HG03025 (cell line): ENCODE data around the gene COG5.
"Not testable (repeated sequence)": the region's sequence is repeated elsewhere in the genome, so short reads cannot be mapped to it uniquely, and the experiment has no call there.

Experiments
- ATAC-seq: cut with Tn5 transposase; IDR thresholded peaks from one replicate; pipeline ENCODE4 v1.9.1; 2021; ENCODE audit warnings: mild to moderate bottlenecking, moderate library complexity; ENCODE audit not compliant: unreplicated experiment, low FRiP score

The COG5 gene

DNA sequence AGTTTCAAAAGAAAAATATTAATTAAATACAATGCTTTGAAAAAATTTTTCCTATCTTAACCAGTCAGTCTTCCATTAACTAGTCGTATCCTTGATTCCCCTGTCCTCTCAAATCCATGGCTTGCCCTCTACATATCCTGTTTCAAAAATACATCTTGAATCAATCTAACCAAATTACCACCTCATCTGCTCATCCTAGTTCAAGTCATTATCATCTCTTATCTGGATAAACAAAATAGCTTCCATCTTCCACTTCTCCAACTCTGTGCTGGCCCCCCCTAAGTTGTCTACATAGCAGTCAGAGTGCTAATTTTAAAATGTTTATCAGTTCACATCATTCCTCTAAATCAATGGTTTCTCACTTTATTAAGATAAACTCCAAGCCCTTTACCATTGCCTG, 269.5 kb downstream of the COG5 start:
- ATAC-seq = no peak

DNA sequence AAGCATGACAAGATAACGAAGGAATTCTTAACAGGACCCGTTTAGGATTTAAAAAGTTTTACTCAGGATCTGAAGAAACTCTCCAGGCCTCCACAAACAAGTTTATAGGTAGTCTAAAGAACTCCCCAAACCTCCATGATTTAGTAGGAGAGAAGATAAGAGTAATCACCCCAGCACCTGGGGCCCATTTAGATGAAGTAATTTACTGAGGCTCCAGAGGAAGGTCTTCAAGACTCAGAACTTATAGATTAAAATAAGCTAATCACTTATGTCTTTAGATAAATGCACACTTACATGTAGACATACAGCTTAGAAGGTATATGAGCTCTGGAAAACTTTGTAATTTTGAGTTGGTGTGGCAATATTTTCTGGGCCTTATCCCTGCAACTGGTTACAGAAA, 271.1 kb downstream of the COG5 start:
- no peak for ATAC-seq

DNA sequence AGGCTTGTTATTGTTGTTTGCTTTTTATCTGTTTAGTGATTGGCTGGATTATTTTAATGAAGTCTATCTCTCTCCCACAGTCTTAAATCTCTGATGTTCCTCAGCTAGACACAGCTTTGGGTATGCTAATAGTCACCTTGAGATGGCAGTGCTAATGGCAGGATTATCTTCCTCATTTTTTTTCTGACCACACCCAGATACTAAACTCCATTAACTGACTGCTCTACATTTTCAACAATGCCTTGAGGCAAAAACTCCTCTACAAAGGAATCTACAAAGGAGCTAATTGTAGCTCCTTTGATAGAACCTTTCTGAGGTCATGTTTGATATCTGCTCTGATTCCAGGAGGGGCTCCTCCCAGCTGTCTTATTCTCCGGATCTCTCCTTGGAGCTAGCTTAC, 272.3 kb downstream of the COG5 start:
- no peak for ATAC-seq

DNA sequence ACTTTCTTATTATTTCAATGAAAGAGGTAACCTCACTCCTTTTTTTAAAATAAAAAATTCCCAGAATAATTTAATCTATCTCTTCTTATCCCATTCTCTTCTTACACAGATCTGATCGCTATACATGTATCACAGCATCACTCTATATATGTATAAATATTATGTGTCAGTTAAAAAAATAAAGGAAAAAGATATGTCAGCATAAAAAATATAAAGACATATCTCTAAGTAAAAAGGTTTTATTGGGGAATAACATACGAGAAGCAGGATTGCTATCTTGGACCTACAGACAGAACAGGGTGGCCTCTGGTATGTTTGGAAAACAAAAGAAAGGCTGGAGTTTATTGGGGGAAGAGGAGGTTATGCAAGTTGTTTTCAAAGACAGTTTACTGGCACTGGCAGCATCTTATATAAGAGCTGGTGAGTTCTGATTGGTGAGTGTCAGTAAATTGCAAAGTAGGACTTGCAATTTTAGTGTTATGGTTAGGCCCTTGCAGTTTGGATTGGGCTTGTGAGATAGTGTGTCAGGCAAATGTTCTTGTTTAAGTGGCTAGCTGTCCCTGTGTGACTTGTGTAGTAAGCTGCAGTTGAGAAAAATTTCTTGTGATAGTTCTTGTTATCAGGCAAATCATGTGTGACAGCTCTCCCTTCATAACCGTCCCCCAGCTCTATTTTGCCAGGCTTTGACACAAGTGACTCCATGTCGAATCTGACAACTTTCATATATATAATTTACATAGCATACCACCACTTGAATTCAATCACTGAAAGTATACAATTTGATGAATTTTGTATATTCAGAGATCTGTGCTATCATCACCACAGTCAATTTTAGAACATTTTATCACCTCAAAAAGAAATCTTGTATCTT, 276.7 kb downstream of the COG5 start:
- ATAC-seq = no peak

DNA sequence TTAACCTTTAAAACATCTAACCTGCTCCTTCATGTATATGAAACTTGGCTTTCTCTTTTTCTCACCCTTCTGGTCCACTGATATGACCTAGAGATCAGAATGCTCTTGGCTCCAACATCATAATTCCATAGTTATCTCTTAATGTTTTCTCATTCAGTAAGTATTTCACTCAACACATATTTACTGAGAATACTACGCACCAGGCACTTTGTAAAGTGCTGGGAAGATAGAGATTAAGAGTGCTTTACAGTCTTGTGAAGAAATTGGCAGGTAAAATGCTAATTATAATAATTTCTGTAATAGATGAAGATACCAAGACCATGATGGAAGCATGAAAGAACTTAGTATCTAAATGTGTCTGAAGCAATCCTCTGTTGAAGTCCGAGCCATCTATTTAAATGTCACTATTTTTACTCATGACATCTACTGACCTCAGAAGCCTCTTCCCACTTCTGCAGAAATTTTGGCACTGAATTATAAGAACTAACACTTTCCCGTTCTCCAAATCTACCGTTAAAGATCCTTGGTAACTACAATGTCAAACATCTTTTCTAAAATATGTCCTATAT, 278.7 kb downstream of the COG5 start:
- no peak for ATAC-seq

DNA sequence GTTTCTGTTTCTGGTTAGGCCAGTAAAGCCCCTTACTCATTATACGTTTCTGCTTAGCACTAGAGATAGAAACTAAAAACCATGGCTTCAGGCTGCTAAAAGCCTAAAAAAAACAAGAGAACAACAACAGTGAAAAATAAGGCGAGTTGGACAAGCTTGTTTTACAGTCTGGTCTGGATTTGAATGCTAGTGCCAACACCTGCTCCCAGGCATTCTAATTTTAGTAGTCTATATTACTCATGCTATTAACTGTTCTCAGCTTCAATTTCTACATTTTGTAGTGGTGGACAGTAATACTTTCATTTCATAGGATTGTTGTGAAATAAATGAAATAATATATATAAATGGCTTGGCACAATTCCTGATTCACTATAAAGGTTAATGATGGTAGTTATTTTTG, 286.4 kb downstream of the COG5 start:
- no peak for ATAC-seq

DNA sequence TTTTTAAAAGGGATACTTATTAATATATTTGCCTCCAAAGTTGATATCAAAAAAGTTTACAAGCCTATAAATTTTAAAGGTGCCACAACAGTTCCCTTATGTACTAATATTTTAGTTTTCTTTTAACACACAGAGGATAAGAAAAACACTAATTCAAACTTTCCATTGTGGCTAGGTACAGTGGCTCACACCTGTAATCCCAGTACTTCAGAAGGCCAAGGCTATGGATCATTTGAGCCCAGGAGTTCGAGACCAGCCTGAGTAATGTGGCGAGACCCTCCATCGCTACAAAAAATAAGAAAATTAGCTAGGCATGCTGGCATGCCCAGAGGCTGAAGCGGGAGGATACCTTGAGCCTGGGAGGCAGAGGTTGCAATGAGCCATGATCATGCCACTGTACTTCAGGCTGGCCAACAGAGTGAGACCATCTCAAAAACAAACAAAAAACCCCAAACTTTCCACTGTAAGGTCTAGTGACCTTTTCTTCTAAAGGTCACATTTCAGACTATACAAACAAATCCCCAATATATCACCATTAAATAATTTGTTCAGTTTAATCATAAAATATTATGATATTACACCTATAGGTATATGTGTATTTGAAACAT, 287.4 kb downstream of the COG5 start:
- no peak for ATAC-seq

DNA sequence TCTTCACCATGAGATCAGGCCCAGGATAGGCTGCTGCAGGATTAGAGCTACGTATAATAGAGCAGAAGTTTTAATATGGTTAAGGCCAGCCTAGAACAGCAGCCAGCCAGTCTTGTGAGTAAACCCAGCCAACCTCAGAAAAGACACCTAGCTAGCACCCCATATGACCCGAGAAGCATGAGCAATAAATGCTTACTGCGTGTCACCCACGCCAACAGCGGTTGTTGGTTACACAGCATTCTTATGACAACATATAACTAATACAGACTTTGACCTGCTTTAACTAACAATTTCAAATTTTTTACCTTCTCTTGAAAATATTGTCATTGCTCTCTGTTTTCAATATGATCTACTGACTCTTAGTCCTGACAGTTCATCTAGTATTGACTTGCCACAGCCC, 289.2 kb downstream of the COG5 start:
- ATAC-seq = no peak

DNA sequence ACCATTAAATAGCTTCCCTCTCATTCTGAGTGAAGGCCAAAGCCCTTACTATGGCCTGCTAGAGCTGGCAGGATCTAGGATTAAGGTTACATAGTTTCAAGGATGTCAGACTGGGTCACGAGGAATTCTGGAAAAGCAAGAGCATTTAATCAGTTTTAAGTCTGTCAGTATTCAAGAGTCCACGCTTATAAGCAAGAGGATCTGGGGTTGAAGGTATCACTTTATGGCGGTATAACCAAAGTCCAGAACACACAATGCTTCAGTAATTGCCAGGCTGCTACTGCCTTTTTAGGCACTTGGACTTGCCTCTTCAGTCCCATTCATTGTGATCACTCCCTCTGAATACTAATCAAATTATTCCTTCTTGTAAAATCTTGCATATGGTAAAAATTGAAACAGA, 293.9 kb downstream of the COG5 start:
- ATAC-seq = no peak

DNA sequence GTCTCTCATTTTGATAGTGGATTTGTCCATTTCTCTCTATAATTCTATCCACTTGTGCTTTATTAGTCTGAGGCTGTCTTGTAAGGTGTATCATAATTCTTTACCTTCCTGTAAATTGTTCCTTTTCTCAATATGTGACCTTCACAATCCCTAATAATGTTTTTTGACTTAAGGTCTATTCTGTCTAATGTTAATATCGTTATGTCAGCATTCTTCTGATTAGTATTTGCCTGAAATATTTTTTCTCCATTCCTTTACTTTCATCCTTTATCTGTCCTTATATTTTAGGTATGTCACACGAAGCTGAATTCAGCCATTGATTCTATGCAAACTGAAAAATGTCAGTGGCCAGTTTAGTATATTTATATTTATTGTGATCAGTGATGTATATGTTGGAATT, 295.1 kb downstream of the COG5 start:
- no peak for ATAC-seq

DNA sequence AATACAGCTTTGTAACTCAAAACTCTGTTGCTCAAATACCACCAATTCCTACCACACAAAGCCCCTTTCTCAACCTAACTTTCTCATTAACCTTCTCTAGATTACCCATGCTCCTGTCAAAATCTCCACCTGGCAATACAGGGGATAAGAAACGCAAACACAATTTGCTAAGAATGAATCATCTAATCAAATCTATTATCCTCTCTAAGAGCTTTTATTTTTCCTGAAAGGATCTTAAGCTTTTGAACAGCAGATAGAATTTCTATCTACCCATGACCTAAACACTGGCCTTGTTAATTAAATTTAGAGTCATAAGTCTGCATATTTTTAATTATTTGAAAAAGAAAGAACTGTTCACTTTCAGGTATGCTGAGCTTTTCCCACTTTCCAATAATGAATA, 296.6 kb downstream of the COG5 start:
- no peak for ATAC-seq

DNA sequence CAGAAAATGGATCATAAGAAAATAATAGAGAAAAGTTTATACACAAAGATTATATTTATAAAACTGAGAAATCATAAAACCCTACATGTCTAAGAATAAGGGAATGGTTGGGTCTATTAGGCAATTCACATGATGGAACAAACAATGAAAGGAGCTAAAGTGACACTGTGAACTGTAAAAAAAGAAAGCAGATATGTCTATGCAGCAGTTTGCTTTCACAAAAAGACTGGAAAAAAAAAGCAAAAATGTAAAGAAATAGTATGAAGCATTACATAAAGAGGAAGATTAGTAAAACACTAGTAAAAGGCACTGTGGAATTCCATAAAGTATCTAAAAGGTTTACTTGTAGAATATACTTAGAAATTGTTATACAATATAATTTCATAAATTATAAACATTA, 299.0 kb downstream of the COG5 start:
- no peak for ATAC-seq

DNA sequence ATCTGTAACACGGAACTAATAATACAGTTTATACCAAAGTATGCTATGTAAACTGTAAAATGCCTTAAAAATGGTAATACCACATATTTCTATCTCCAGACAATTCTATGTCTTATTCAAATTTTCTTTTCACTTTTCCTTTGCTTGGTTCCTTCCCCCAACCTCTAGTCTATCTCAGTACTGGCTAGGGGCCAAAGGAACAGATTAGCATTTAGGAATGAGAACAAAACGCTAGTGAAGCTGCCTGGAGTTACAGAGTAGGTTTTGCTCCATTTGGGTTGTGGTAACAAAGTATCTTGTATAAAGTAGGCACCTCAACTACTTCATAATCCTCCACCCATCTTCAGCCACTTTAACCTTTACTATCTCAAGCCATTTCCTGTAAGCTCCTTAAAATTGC, 300.9 kb downstream of the COG5 start:
- no peak for ATAC-seq

DNA sequence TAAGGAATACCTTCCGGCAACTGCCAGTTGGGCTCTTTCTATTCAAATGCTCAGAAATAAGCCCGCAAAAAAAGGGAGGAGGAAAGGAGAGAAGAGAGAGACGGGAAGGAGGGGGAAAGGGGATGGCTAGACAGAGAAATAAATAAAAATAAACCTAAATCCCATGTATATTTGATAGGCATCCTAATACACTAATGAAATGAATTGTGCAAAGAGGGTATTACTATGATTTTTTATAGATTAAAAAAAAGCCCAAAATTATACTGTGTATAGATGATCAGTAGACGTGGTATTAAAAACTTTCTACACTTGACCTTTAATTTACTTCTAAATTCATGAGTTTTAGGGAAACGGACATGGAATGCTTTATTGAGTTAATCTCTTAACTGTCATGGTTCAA, 305.0 kb downstream of the COG5 start:
- no peak for ATAC-seq

DNA sequence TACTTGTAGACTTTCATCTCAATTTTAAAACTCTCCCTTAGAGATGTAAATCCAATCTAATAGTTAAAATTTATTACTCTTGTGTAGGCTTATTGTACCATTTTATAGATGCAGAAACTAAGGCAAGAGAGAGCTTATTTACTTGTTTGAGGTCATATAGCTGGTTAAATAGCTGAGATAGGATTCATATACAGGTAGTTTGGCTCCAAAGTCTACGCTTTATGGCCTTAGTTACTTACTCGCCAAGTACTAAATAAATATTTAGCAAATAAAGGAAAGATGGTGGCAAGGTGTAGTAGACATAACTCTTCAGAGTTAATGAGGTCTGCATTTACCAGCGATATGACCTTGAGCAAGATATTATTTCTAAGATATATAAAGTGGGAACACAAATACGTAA, 308.1 kb downstream of the COG5 start:
- ATAC-seq = no peak

DNA sequence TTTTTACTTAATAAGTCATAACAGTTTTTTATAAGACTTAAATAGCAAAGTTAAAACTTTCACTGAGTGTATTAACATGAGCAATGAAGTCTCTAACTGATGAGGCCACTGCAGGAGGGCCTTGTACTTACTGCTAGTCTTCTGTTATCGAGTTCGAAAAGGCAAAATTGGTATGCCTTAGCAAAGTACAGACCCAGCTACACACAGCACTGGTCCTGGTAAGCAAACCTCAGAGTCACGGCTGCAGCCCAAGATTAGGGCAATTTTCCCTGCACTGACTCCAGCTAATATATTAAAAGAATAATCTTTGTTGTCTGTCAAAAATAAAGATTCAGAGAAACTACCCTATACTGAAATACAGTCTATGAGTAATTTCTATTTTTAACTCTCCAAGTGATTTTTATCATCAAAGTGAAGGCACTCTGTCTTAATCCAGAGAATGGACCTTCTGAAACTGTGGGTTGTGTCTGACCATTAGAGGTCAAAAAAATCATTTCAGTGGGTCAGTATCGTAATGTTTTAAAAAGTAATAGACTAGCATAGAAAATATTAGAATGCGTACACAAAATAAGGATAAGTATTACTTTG, 309.2 kb downstream of the COG5 start:
- ATAC-seq = no peak

DNA sequence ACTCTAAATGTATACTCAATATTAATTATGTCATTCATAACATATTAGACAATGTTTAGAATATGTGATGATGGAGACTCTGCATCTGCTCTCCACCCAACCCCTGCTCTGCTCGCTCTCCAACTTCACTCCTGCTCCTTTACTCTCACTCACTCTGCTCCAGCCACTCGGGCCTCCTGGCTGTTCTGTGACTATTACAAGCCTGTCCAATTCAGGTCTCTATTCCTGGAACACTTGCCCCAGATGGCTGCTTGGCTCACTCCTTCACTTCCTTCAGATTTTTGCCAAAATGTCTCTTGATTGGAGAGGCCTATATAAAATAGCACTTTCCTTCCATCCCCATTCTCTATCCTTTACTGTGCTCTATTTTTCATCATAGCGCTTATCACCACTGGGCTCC, 310.1 kb downstream of the COG5 start:
- ATAC-seq = no peak

DNA sequence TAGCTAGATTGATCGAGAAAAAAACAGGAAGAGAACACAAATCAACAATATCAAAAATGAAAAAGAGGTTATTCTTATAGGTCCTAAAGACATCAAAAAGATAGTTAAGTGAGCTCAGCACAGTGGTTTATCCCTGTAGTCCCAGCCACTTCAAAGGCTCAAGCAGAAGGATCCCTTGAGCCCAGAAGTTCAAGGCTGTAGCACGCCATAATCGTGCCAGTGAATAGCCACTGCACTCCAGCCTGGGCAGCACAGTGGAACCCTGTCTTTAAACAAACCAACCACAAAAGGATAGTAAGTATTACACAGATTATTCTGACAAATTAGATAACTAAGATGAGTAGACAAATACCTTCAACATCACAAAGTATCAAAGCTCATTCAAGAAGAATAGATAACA, 311.8 kb downstream of the COG5 start:
- ATAC-seq = no peak

DNA sequence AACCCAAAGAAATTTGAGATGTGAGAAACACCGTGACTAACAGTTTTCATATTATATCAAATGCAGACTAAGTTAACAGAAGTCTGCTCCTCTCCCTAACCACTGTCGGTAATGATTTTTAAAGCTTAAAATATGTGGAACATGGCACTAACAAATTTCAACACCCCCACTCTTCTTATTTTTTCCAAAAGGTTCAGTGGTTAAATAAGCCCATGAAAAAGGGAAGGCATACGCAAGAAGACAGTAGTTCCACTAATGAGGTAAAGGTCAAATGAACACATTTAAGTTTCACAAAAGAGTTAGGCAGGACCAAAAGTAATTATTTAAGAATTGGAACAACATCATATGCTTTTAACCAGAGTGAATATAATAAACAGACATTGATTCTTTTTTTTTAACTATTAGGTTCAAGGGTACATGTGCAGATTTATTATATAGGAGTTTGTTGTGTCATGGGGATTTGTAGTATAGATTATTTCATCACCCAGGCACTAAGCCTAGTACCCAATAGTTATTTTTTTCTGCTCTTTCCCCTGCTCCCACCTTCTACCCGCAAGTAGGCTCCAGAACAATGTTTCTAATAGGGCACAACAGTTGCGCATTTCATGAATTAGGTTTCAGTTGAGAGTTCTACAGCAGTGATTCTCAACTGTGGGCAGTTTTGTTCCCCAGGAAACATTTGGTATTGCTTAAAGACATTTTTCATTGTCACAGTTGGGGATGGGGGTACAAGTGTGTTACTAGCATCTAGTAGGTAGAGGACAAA, 315.0 kb downstream of the COG5 start:
- no peak for ATAC-seq

DNA sequence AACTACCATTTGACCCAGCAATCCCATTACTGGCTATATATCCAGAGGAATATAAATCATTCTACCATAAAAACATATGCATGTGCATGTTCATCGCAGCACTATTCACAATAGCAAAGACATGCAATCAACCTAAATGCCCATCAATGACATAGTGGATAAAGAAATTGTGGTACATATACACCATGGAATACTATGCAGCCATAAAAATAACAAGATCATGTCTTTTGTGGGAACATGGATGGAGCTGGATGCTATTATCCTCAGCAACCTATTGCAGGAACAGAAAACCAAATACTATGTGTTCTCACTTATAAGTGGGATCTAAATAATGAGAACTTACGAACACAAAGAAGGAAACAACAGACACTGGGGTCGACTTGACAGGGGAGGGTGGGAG, 316.9 kb downstream of the COG5 start:
- not testable (repeated sequence) for ATAC-seq

DNA sequence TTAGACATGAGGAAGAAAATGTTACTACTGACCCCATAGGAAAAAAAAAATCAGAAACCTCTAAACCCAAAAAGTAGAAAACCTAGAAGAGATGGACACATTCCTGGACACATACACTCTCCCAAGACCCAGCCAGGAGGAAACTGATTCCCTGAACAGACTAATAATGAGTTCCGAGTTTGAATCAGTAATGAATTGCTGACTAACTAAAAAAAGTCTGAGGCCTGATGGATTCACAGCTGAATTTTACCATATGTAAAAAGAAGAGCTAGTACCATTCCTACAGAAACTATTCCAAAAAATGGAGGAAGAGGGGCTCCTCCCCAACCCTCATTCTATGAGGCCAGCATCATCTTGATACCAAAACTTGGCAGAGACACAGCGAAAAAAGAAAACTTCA, 319.1 kb downstream of the COG5 start:
- ATAC-seq = no peak
